IPS-15b (cell line): ENCODE data around the gene NEDD4L.
A peak's percentile ranks its signal among the peaks of the same experiment; 100 is the strongest.
"Not testable (repeated sequence)": the region's sequence is repeated elsewhere in the genome, so short reads cannot be mapped to it uniquely, and the experiment has no call there.

ENCODE experiments used
- H3K27me3 ChIP-seq: one replicate; pipeline ENCODE4 v1.6.1; 2013; ENCODE audit warnings: low read length; ENCODE audit not compliant: control insufficient read depth, insufficient read depth
- H3K36me3 ChIP-seq: one replicate; pipeline ENCODE4 v1.6.1; 2013; ENCODE audit warnings: low read length; ENCODE audit not compliant: control insufficient read depth, insufficient read depth
- H3K4me1 ChIP-seq: one replicate; pipeline ENCODE4 v1.6.1; 2013; ENCODE audit warnings: mild to moderate bottlenecking, low read length; ENCODE audit not compliant: control insufficient read depth, insufficient read depth
- H3K4me3 ChIP-seq: one replicate; pipeline ENCODE4 v1.5.1; 2013; ENCODE audit warnings: low read depth, low read length
- H3K9ac ChIP-seq: one replicate; pipeline ENCODE4 v1.6.1; 2013; ENCODE audit warnings: low read depth, mild to moderate bottlenecking, low read length
- H3K9me3 ChIP-seq: one replicate; pipeline ENCODE4 v1.6.1; 2013; ENCODE audit warnings: mild to moderate bottlenecking, low read length; ENCODE audit not compliant: control insufficient read depth, insufficient read depth

Gene NEDD4L

GRCh38 chr18:58046093-58046793, 2.2 kb downstream of the NEDD4L start:
- H3K36me3 ChIP-seq, result no peaks in the 10 kb centered on the region
- H3K4me3 ChIP-seq, result peak overlapping the region; percentile 86
- peaks cover 16% of the 10 kb centered on the region for H3K4me1 ChIP-seq
- no peak overlapping the region for H3K9ac ChIP-seq
- no peaks in the 10 kb centered on the region for H3K9me3 ChIP-seq
- H3K27me3 ChIP-seq, result no peaks in the 10 kb centered on the region

GRCh38 chr18:58046794-58047555, 2.9 kb downstream of the NEDD4L start:
- Histone ChIP-seq H3K4me3 (peak overlapping the region; percentile 86), H3K4me1 (peaks cover 16% of the 10 kb centered on the region), H3K9ac (no peak overlapping the region), H3K36me3 (no peaks in the 10 kb centered on the region), H3K27me3 (no peaks in the 10 kb centered on the region), H3K9me3 (no peaks in the 10 kb centered on the region)

GRCh38 chr18:58047556-58047882, 3.5 kb downstream of the NEDD4L start:
- no peak overlapping the region for H3K4me3 ChIP-seq
- H3K36me3 ChIP-seq, result no peaks in the 10 kb centered on the region
- no peaks in the 10 kb centered on the region for H3K27me3 ChIP-seq
- H3K4me1 ChIP-seq, result peaks cover 16% of the 10 kb centered on the region
- no peak overlapping the region for H3K9ac ChIP-seq
- H3K9me3 ChIP-seq, result no peaks in the 10 kb centered on the region

DNA sequence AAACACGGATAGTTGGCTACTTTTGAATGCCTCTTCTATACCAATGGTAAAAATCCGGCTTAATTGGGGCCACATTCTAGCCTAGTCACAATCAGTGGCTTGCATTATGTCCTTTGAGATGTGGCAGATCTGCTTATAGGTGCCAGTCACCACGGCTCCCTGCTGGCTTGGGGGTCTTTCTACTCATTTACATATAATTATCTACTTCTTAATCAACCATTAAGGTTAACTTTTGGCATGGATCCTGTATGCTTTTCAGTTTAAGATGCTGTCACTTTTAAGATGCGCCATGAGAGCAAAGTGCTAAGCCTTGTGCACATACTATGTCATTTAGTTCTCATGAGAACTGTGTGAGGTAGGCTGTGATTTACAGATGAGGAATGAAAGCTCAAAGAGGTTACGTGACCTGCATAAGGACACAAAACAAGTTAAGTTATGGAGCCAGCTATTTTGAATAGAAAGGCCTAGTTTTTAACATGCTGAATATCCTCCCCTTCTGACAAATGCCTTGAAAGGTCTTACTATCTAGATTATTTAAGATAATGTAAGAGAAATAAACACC, 4.1 kb downstream of the NEDD4L start:
- no peak overlapping the region for H3K9ac ChIP-seq
- no peaks in the 10 kb centered on the region for H3K27me3 ChIP-seq
- H3K4me1 ChIP-seq, result peaks cover 16% of the 10 kb centered on the region
- no peak overlapping the region for H3K4me3 ChIP-seq
- H3K9me3 ChIP-seq, result no peaks in the 10 kb centered on the region
- no peaks in the 10 kb centered on the region for H3K36me3 ChIP-seq

DNA sequence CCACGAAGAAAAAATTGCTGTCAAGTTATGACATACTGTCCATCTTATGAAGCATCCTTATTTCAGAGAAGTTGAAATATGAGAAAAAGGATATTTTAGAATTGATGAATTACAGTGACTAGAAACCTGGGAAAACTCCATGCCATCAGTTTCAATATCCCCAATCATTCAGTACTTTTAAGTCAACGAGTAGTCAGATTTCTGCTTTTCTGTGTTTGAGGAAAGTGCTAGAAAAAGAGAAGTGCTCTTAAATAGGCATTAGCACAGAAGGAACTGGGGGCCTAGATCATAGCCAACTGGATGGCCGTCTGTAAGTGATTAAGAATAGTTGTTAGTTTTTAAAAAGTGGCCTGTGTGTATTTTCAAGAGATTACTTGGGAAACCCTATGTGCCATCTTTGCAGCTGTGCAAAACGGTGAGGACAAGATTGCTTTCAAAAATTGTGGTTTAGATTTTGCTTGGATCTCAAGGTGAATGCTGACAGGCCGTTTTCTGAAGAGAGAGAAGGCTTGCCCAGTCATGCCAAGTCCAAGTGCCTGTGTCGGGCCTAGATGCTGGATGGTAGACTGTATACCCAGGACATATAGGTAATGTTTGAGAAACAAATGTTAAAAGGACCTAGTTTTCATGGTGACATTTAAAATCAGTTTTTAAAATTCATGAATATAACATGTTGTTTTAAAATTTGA, 5.1 kb downstream of the NEDD4L start:
- no peaks in the 10 kb centered on the region for H3K36me3 ChIP-seq
- no peaks in the 10 kb centered on the region for H3K9me3 ChIP-seq
- H3K27me3 ChIP-seq, result no peaks in the 10 kb centered on the region
- no peak overlapping the region for H3K9ac ChIP-seq
- peaks cover 19% of the 10 kb centered on the region for H3K4me1 ChIP-seq
- no peak overlapping the region for H3K4me3 ChIP-seq

GRCh38 chr18:58050963-58051362, 6.9 kb downstream of the NEDD4L start:
- H3K9ac ChIP-seq, H3K9me3 ChIP-seq: not testable (repeated sequence)

DNA sequence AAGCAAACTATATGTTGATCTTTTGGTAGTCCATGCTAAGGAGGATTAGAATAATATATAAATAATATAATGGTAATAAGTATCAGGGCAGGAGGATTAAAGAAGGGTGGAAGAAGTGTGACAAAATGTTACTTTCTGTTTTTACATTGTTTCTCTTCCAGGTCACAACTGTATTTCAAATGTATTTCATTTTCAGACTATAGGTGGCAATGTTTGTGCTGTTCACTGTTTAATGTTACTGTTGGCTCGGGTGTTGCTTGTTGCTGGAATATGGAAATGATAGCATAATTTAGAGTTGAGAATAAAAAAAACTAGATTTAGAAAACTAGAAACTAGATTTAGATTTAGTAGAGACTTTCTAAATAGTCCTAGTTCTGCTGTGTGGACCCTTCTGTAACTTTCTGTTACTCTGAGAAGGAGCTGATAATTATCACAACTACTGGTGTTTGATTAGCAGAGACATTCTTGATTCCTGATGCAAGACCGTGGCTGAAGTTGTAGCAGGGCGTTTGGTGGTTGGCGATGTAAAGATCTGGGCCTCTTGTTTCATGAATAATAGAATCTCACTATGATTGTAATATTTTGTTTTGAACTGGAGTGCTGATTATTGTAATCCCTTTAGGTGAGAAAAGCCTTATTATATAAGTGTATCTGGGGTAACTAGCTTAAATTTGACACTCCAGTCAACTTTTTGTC, 7.9 kb downstream of the NEDD4L start:
- H3K36me3 ChIP-seq, result no peaks in the 10 kb centered on the region
- H3K27me3 ChIP-seq, result no peaks in the 10 kb centered on the region
- H3K4me3 ChIP-seq, result no peak overlapping the region
- peaks cover 22% of the 10 kb centered on the region for H3K4me1 ChIP-seq
- H3K9ac ChIP-seq, result no peak overlapping the region
- no peaks in the 10 kb centered on the region for H3K9me3 ChIP-seq

More at GRCh38 chr18:58050963-58051362, 6.9 kb downstream of the NEDD4L start:
- H3K36me3 ChIP-seq, H3K27me3 ChIP-seq, H3K4me3 ChIP-seq: not testable (repeated sequence)
- peaks cover 26% of the 10 kb centered on the region for H3K4me1 ChIP-seq

DNA sequence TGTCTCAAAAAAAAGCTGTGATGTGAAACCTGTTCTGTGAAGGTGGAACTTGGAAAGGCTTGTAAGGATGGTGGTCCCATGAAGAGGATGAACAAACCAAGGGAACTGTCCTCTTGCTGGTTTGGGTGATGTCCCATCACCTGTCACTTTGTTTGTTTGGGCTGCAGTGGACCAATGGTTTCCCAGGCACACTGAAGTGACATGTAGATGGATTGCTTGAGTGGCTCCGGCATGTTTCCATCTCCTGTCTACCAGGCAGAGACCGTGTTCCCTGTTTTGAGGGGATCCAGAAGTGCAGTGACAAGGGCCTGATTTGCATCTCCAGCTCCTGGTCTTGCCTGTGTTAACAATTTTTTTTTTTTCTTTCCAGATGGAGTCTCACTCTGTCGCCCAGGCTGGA, 8.9 kb downstream of the NEDD4L start:
- H3K9ac ChIP-seq, result no peak overlapping the region
- H3K4me3 ChIP-seq, result no peak overlapping the region
- no peaks in the 10 kb centered on the region for H3K27me3 ChIP-seq
- no peaks in the 10 kb centered on the region for H3K9me3 ChIP-seq
- peaks cover 16% of the 10 kb centered on the region for H3K4me1 ChIP-seq
- H3K36me3 ChIP-seq, result no peaks in the 10 kb centered on the region

DNA sequence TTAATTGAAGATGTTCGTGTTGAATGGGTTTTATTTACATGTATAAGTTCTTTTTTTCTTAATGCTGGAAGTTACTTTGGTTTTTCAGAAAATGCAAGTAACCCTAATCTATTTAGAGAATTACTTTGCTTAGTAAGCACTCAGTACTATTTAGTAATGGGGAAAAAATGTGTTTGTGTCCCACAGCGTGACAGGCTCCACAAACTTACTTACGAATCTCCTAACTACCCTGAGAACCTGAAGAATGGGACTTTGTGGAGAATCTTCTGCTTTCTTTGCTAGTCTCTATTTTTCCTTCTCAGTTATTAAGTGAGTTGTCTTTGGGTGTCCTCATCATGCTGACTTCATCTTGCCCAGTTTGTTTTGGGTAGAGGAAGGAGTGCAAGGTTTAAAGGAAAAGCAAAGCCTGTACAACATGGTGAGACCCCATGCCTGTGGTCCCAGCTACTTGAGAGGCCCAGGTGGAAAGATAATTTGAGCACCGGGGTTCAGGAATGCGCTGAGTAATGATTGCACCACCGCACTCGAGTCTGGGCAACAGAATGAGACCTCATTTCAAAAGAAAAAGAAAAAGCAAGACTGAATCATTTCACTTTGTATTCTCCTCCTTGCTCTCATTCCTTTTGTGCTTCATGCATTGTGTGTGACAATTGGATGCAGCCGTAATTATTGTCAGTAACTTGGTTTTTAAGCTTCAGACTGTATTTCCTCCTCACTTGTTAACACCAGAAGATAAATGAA, 10.2 kb downstream of the NEDD4L start:
- no peak overlapping the region for H3K4me3 ChIP-seq
- H3K9ac ChIP-seq, result no peak overlapping the region
- no peaks in the 10 kb centered on the region for H3K36me3 ChIP-seq
- H3K27me3 ChIP-seq, result no peaks in the 10 kb centered on the region
- H3K4me1 ChIP-seq, result peaks cover 12% of the 10 kb centered on the region
- no peaks in the 10 kb centered on the region for H3K9me3 ChIP-seq

- H3K36me3 ChIP-seq, result no peaks in the 10 kb centered on the region
- no peak overlapping the region for H3K4me3 ChIP-seq
- no peaks in the 10 kb centered on the region for H3K27me3 ChIP-seq
- H3K9ac ChIP-seq, result no peak overlapping the region
- peaks cover 12% of the 10 kb centered on the region for H3K4me1 ChIP-seq
- H3K9me3 ChIP-seq, result no peaks in the 10 kb centered on the region
Measured at GRCh38 chr18:58055890-58056558, 12.0 kb downstream of the NEDD4L start.
